IPS-NIHi11 (cell line): Measurements from ENCODE around the gene PAFAH1B2.
A peak's percentile ranks its signal among the peaks of the same experiment; 100 is the strongest.
"Not testable (repeated sequence)": the region's sequence is repeated elsewhere in the genome, so short reads cannot be mapped to it uniquely, and the experiment has no call there.

ENCODE experiments used
- DNase-seq: peaks from one replicate; pipeline ENCODE4 v3.0.0; 2012; ENCODE audit warnings: mixed read lengths, low spot score

Gene PAFAH1B2

GRCh38 chr11:117172724-117173421 is 28.8 kb downstream of the PAFAH1B2 start:
- DNase-seq = no peak

GRCh38 chr11:117175104-117175503 is 31.0 kb downstream of the PAFAH1B2 start:
- DNase-seq = no peak

GRCh38 chr11:117175781-117176180 is 31.7 kb downstream of the PAFAH1B2 start:
- no peak for DNase-seq

- DNase-seq = no peak
These were observed 32.1 kb downstream of the PAFAH1B2 start for GRCh38 chr11:117176186-117176585.

GRCh38 chr11:117177534-117178209 is 33.6 kb downstream of the PAFAH1B2 start:
- no peak for DNase-seq

- peak; percentile 98 for DNase-seq
These were observed 34.3 kb downstream of the PAFAH1B2 start, which contains the start of gene SIDT2 for GRCh38 chr11:117178210-117179034. SIDT2 (plus strand) TSS chr11:117178743; CDS start chr11:117179264, 521 bp downstream.

GRCh38 chr11:117179048-117179999 is 35.2 kb downstream of the PAFAH1B2 start:
- DNase-seq = no peak

GRCh38 chr11:117180020-117180419 is 35.9 kb downstream of the PAFAH1B2 start:
- no peak for DNase-seq

GRCh38 chr11:117180661-117181585 is 36.8 kb downstream of the PAFAH1B2 start:
- peak; percentile 88 for DNase-seq

- no peak for DNase-seq
These were observed 37.8 kb downstream of the PAFAH1B2 start for GRCh38 chr11:117181586-117182550.

GRCh38 chr11:117182551-117182935 is 38.5 kb downstream of the PAFAH1B2 start:
- no peak for DNase-seq

GRCh38 chr11:117183178-117183577 is 39.1 kb downstream of the PAFAH1B2 start:
- not testable (repeated sequence) for DNase-seq

GRCh38 chr11:117183724-117184349 is 39.8 kb downstream of the PAFAH1B2 start:
- no peak for DNase-seq

GRCh38 chr11:117185736-117186430 is 41.8 kb downstream of the PAFAH1B2 start:
- no peak for DNase-seq

- DNase-seq = no peak
These were observed 42.3 kb downstream of the PAFAH1B2 start for GRCh38 chr11:117186431-117186761.

GRCh38 chr11:117187007-117187406 is 42.9 kb downstream of the PAFAH1B2 start:
- no peak for DNase-seq

GRCh38 chr11:117187428-117187798 is 43.3 kb downstream of the PAFAH1B2 start:
- no peak for DNase-seq

- DNase-seq = no peak
These were observed 43.9 kb downstream of the PAFAH1B2 start for GRCh38 chr11:117187799-117188481.
